ENCODE data around the gene SLCO2B1. TPM values are rescaled to one million over a fixed set of nuclear protein-coding genes. Genes with fewer than 3 reads are reported as not detected.

The SLCO2B1 gene
- total RNA-seq, 1 experiment from 2014 or later, result 0.57 TPM

- no peak for TF ChIP-seq GRHL2 (CRISPR knock-in tag; IDR thresholded peaks at IDR 0.05; ENCODE audit: insufficient replicate concordance, severe bottlenecking)
- no peak for TF ChIP-seq TEAD4 (CRISPR knock-in tag; IDR thresholded peaks at IDR 0.05)
- no peak for TF ChIP-seq ZMAT4 (CRISPR knock-in tag; IDR thresholded peaks at IDR 0.05)
- no peak for TF ChIP-seq ZNF423 (CRISPR knock-in tag; IDR thresholded peaks at IDR 0.05)
- TF ChIP-seq ZNF263 (CRISPR knock-in tag; IDR thresholded peaks at IDR 0.05; ENCODE audit: low read depth), result no peak
- TF ChIP-seq CREB1 (CRISPR knock-in tag; IDR thresholded peaks at IDR 0.05), result no peak
- no peak for TF ChIP-seq ZNF317 (CRISPR knock-in tag; IDR thresholded peaks at IDR 0.05; ENCODE audit: borderline replicate concordance, low read depth)
- TF ChIP-seq ARID4B (CRISPR knock-in tag; IDR thresholded peaks at IDR 0.05; ENCODE audit: borderline replicate concordance), result no peak
- no peak for TF ChIP-seq ZNF232 (CRISPR knock-in tag; IDR thresholded peaks at IDR 0.05)
- no peak for TF ChIP-seq PRRX2 (CRISPR knock-in tag; IDR thresholded peaks at IDR 0.05)
- TF ChIP-seq USF2 (CRISPR knock-in tag; IDR thresholded peaks at IDR 0.05), result no peak
- TF ChIP-seq ATF2 (CRISPR knock-in tag; IDR thresholded peaks at IDR 0.05; ENCODE audit: borderline replicate concordance, low read depth), result no peak
- TF ChIP-seq NR3C1 (CRISPR knock-in tag; conservative IDR thresholded peaks at IDR 0.05; ENCODE audit: low read depth), result no peak
- no peak for TF ChIP-seq ZNF532 (CRISPR knock-in tag; IDR thresholded peaks at IDR 0.05; ENCODE audit: borderline replicate concordance)
- no peak for TF ChIP-seq ZBTB43 (CRISPR knock-in tag; IDR thresholded peaks at IDR 0.05)
- no peak for TF ChIP-seq AFF4 (CRISPR knock-in tag; IDR thresholded peaks at IDR 0.05; ENCODE audit: borderline replicate concordance)
- ChIA-PET CTCF (interaction anchor here (0.9 to 10.2 kb wide), 42 partner anchors 9 to 440 kb away, joined by 3 to 590 read pairs (median 7); partner anchors contain the start of genes NEU3, SLCO2B1 and TPBGL), POLR2A (no interaction called here)
- DNase-seq (ENCODE audit: low spot score), result no peak
- H3K4me1 Mint-ChIP-seq, result peaks cover 8% of the 10 kb centered on the region
- H3K36me3 Mint-ChIP-seq, result no peaks in the 10 kb centered on the region
- H3K27me3 Mint-ChIP-seq (ENCODE audit: low read depth), result peaks cover 14% of the 10 kb centered on the region
- no peak overlapping the region for H3K4me3 Mint-ChIP-seq
- H3K27ac Mint-ChIP-seq, result no peak overlapping the region
- no peaks in the 10 kb centered on the region for H3K9me3 Mint-ChIP-seq
- no peak for ATAC-seq
These were observed 9.7 kb upstream of the SLCO2B1 start for GRCh38 chr11:75141166-75141565.
